CD4-positive, alpha-beta T cell treated with Interleukin-6 at 100 ng/mL for 8 hours (primary cell): ENCODE results near the gene LRPAP1.

ENCODE experiments used
- DNase-seq: peaks from one replicate; pipeline ENCODE4 v3.0.0-alpha.2; 2020; ENCODE audit warnings: mixed read lengths, low spot score

LRPAP1 gene

DNA sequence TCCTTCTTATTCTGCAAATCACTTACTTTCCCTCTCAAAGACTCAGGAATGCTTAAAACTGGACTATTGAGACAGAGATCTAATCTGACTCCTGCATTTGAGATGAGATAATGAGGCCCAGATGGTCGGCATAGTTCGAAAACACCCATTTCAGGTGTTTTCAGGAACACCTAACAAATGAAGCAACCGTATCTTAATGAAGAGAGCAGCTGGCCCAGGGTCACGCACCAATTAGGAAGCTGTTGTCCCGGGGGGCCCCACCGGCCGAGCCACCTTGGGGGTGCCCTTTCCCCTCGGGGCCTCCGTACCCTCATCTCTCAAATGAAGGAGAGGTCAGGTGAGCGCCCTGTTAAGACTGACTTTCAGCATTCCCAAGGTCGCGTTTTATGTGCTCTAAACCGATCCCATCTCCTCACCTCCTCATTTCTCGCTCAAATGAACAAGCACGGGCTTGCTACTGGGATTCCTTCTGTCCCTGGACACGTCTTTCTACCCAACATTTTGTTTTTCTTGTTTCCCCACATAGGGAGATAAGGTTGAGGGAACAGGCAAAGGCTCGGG, 824 bp downstream of the LRPAP1 start:
- DNase-seq, result no peak

GRCh38 chr4:3530663-3531254, 1.5 kb downstream of the LRPAP1 start:
- DNase-seq, result no peak

DNA sequence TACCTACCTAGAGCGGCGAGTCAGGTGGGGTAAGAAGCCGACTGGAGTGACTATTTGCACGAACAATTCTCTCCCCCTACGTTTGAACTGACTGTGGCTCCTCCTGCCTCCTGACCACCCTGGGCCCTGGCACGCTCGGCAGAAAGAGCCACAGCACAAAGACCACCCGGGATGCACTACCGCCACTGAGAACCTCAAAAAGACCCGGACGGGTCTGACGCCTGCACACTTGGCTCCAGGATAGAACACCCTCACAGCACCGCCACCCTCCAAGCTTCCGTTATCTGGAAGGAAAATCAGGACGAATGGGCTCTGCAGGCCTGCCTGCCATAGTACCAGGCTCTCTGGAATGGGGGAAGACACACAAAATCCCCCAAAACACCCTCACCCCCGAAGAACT, 2.2 kb downstream of the LRPAP1 start:
- DNase-seq, result no peak

DNA sequence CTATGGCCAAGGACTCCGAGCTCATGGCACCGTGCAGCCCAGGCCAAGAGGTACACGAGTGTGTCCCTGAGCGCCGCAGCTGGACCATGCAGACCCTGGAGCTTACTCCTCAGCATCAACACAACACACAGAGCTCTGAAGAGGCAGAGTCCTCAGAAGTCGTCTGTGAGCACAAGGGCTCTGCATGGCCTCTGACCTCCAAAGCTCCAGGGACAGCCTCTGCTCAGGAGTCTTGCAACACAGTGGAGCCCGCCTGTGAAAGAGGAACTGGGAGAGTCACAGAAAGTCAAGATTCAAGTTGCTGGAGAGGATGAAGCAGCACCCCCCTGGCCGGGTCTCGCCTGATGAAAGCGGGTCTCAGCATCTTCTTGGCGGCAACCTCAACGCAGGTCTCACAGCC, 2.9 kb downstream of the LRPAP1 start:
- DNase-seq, result no peak

- DNase-seq, result no peak
These were observed 4.0 kb downstream of the LRPAP1 start for GRCh38 chr4:3527914-3528876.

GRCh38 chr4:3527101-3527913, 4.9 kb downstream of the LRPAP1 start:
- DNase-seq, result no peak

DNA sequence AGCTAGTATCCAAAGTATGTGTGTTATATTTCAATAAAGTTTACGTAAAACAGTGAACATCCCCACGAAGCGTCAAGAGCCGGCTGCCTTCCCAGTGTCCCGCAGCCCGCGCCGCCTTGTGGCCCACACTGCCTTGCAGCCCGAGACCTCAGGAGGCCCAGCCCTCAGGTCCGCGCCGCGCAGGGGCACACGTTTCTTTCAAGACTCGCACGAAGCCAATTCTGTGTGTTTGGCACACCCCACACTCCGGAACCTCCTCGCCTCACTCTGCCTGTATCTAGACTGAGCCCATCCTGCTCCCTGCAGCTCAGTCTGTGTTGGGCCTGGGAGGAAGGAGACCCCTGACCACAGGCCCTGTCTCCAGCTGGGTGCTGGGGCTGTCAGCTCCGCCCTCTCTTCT, 5.8 kb downstream of the LRPAP1 start:
- DNase-seq, result no peak

DNA sequence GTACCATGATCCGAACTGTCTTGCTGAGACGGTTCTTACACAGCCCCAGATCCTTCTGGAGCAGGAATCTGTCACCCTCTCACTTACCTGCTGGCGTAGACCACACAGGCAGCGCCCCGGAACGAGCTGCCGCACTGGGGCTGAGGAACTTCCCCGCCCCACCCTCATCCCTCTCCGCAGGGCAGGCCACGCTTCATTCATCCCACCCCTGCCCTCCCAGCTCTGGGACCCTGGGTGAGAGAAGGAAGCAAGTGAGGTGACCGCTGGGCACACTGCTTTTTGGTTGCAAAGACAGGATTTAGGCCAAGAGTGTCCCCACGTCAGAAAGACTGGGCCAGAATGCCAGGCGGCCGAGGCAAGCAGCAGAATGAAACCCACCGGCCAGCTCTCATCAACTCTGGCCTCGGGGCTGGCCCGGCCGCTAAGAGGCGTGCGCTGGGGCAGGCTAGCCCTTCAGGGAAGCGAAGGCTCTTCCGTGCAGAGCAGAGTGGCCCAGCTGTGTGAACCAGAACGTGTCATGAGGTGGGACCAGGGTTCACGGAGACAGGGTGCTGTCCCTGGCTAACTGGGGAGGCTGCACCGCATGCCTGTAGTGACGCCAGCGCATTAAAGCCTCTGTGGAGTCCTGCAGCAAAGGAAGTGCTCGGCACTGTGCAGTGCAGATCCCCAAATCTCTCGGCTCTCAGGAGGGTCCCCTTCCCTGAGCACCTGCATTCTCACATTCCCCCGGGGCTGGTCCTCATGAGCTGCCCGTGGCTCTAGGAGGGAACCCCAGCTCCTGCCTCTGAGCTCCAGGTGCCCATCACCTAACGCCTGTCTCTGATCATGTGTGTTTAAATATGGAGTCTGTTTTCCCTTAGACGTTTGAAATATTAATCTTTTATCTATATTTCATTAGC, 6.4 kb downstream of the LRPAP1 start:
- no peak for DNase-seq

DNA sequence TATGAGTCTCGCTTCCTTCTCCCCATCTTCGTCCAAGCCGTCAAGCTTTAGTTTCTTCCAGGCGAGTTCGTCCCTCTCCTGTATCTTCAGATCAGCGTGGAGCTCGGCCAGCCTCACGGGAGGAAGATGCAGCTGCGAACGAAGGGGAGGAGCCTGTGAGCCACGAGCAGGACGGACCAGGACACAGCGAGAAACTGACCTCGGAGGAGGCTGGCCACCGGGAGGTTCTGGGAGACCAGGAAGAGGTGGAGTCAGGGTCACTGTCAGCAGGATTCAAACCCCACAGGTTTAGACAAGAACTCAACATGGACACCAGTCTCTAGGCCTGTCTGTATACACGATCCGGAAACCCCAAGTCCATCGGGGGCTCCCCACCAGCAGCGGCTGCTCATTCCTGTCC, 7.3 kb downstream of the LRPAP1 start:
- DNase-seq, result no peak

GRCh38 chr4:3524349-3524748, 7.9 kb downstream of the LRPAP1 start:
- no peak for DNase-seq

- DNase-seq, result no peak
These were observed 8.5 kb downstream of the LRPAP1 start for GRCh38 chr4:3523628-3524221.

- no peak for DNase-seq
These were observed 9.0 kb downstream of the LRPAP1 start for GRCh38 chr4:3523146-3523627.

- DNase-seq, result no peak
These were observed 9.6 kb downstream of the LRPAP1 start for GRCh38 chr4:3522651-3523050.

GRCh38 chr4:3522326-3522640, 9.9 kb downstream of the LRPAP1 start:
- DNase-seq, result no peak

DNA sequence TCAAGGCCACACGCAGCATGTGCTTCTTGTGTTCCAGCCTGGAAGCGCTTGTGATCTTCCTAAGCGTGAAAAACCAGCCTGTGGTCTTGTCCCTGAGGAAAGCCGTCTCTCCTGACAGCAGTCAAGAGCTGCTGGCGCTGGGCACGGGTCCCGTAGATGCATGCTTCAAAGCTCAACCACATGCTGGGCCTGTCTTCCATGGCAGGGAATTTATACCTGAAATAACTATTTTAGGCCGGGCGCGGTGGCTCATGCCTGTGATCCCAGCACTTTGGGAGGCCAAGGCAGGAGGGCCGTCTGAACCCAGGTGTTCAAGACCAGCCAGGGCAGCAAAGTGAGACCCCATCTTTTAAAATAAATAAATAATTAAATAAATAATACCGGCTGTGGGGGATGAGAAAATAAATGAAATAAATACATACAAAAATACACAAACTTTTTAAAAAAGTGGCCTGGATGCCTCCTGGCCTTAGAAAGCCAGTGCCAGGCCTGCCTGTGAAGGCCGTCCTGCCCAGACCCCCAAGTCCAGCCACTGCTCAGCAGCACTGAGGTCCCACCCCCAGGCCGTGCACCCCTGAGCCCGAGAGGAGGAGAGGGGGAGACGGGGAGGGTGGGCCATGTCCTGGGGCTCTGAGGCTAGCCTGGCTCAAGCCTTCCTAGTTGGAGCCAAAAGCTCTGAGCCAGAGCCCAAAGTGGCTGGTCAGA, 10.4 kb downstream of the LRPAP1 start:
- no peak for DNase-seq

DNA sequence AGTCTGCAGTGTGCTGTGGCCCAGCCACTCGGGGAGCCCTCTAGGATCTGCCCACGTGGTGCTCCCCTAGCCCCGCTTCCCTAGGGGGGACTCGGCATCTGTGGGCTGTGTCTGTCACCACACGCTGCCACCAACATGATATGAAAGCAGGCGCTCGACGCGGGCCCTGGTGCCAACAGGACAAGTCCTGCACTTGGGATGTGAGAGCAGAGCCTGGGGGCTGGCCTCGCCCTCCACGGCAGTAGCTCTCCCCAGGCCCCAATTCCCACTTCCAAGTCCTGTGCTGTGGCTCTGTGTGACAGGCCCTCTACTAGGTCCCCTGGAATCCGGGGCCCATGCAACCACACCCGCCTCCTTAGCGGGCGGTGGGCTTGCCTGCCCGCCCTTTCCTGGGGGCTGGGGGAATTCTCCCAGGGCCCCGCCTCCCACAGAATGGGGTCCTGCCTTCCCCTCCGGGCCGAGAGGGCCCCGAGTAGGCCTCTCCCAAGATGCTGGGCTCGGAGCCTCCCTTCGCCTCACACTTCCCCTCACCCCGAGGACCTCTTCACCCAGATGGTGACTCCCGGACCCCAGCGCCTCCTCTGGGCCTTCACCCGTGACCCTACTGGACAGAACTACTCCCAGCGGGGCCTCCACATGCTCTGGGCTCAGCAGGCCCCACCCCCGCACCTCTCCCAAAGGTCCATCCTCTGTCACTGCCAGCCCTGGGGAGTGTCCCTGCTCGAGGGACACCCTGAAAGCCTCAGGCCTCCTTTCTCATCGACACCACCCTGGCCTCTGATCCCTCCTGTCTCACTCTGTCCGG, 11.2 kb downstream of the LRPAP1 start:
- no peak for DNase-seq

- DNase-seq, result no peak
These were observed 11.9 kb downstream of the LRPAP1 start for GRCh38 chr4:3520276-3520675.

- no peak for DNase-seq
These were observed 12.6 kb downstream of the LRPAP1 start for GRCh38 chr4:3519468-3520264.

DNA sequence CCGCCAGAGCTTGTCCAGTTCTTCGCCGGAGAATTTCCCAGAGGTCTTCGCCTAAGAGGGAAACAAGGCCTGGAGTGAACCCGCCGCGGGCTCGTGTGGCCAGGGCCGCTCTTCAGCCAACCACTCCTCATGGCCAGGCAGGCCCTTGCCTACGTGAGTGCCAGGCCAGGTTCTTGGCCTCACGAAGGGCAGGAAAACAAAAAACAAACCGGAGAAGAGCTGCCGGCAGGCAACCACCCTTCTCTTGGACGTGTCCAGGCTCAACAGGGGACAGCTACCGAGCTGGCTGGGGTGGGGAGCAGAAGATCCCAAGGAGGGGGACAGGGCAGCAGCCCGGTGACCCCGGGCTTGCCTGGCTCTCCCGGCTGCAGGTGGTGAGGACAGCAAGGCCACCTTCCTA, 13.3 kb downstream of the LRPAP1 start:
- no peak for DNase-seq
